GM08714 (cell line): ENCODE results near the gene COX20.

Experiments used
- H3K4me3 ChIP-seq: fragments of 200-500 bp; sonication (Bioruptor generic); 2 replicates; pipeline ENCODE4 v1.5.1; 2014; ENCODE audit warnings: mild to moderate bottlenecking, low read length, inconsistent platforms
- ZNF274 ChIP-seq: IDR thresholded peaks from 2 replicates; pipeline ENCODE4 v1.6.1; 2012; ENCODE audit warnings: mild to moderate bottlenecking, low read depth, low read length

Gene COX20

GRCh38 chr1:244865820-244866219, 30.4 kb downstream of the COX20 start:
- H3K4me3 ChIP-seq: no peak overlapping the region
- no peak for TF ChIP-seq ZNF274

GRCh38 chr1:244866355-244866754, 30.9 kb downstream of the COX20 start:
- no peak overlapping the region for H3K4me3 ChIP-seq
- TF ChIP-seq ZNF274: no peak

- no peak for TF ChIP-seq ZNF274
- no peak overlapping the region for H3K4me3 ChIP-seq
Observed at GRCh38 chr1:244868484-244869363, 33.3 kb downstream of the COX20 start.

DNA sequence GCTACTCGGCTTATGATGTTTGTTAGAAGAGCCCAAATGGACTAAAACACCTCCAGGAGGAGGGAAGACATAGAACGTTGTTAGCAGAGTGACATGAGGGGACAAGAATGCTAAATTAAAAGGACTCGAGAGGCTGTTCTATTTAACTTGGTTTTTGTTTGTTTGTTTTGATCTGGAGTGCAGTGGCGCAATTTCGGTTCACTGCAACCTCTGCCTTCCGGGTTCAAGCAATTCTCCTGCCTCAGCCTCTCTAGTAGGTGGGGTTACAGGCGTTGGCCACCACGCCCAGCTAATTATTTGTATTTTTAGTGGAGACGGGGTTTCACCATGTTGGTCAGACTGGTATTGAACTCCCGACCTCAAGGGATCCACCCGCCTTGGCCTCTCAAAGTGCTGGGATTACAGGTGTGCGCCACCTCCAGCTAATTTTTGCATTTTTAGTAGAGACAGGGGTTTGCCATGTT, 33.9 kb downstream of the COX20 start:
- H3K4me3 ChIP-seq: no peak overlapping the region
- TF ChIP-seq ZNF274: no peak

DNA sequence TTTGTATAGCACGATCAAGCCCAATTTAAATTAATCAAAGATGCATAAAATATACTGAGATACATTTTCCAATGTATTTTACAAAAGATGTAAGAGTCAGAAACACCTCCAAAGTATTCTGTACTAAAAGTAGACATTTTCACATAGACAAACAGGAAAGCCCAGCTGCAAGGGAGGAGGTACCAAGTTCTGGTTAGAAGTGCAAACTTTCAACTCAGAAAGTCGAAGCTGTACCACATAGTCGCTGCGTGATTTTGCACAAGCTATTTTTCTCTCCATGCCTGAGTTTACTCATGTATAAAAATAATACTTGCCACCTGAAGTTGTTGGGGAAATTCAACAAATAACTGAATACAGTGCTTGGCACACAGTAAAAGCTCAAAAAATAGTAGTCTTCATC, 34.5 kb downstream of the COX20 start:
- TF ChIP-seq ZNF274: no peak
- no peak overlapping the region for H3K4me3 ChIP-seq

DNA sequence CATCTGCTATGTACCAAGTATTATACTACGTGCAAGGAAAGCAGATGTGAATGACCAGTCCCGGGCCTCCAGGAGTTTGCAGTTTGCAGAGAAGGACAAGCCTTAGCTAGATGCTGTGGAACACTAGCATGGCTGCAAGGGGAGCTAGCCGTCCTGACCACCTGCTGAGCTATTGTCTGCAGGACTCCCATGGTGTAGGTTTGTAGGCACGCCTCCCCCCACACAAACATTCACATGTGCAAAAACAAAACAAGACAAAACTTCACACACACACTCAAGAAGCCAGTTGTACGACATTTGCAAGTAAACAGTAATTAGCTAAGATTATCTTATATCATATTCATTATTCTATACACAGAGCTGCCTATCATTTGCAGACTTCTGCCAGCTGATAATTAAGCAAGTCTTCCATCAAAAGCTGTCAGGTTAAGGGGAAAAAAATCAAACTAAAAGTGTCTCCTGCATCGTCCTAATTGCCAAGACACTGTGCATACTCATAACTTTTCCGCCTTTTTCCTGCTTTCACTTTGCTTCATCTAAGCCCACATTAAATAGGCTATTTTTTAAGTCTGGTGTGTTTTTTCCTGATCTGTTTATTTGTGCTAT, 39.6 kb downstream of the COX20 start:
- TF ChIP-seq ZNF274: no peak
- H3K4me3 ChIP-seq: no peak overlapping the region

- no peak for TF ChIP-seq ZNF274
- no peak overlapping the region for H3K4me3 ChIP-seq
Observed at GRCh38 chr1:244876228-244876910, 40.9 kb downstream of the COX20 start.

GRCh38 chr1:244878681-244879080, 43.2 kb downstream of the COX20 start:
- no peak overlapping the region for H3K4me3 ChIP-seq
- TF ChIP-seq ZNF274: no peak

DNA sequence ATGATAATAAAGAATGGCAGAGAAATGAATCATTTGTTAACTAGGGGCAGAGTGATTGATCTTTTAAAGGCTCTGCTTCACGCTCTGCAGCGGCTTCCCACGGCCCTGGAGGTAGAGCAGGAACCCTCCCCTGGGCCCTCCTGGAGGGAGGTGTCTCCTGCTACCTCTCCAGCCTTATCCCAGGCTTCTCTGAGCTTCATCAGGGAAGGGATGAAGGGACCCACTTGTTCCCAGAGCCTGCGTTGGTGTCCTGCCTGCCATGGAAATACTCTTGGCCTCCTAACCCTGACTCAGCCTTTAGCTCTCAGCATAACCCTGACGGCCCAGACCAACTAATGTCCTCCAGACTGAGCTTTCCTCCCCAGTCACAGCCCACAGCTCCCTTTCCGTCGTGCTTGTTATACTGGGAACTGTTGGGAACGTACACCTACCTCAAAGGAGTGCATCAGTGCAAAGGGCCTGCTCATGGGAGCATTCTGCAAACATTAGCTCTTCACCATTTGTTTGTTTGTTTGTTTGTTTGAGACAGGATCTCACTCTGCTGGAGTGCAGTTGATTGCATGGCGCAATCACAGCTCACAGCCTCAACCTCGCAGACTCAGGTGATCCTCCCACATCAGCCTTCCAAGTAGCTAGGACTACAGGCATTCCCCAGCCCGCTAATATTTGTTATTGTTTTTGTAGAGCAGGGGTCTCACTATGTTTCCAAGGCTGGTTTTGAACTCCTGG, 46.3 kb downstream of the COX20 start:
- no peak for TF ChIP-seq ZNF274
- H3K4me3 ChIP-seq: no peak overlapping the region

DNA sequence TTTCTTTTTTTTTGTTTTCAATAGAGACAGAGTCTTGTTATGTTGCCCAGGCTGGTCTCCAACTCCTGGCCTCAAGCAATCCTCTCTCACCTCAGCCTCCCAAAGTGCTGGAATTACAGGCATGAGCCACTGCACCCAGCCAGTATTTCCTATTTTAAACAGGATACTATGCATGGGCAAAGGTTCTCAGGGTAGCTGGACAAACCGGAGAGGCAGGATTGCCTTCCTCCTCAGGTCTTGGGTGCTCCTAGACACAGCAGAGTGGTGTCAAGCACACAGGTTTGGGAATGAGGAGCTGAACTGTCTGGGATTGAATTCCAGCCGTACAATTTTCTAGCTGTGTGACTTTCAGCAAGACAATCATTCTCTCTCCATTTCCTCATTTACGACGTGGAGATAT, 51.8 kb downstream of the COX20 start:
- TF ChIP-seq ZNF274: no peak
- H3K4me3 ChIP-seq: no peak overlapping the region

GRCh38 chr1:244893836-244894235, 58.4 kb downstream of the COX20 start:
- no peak for TF ChIP-seq ZNF274
- H3K4me3 ChIP-seq: no peak overlapping the region
